GM12864 (cell line): ENCODE measurements around the gene IGLL5.
"Not testable (repeated sequence)": the region's sequence is repeated elsewhere in the genome, so short reads cannot be mapped to it uniquely, and the experiment has no call there.

ENCODE experiments used
- DNase-seq: peaks from one replicate; pipeline ENCODE4 v3.0.0-alpha.2; 2011; ENCODE audit warnings: low read depth
- H3K4me3 ChIP-seq: 2 replicates; pipeline ENCODE4 v1.5.1; 2011; ENCODE audit warnings: mild to moderate bottlenecking, low read depth, low read length, control low read depth
- TF ChIP-seq, protein P1 (sequence below): IDR thresholded peaks from 2 replicates; pipeline ENCODE4 v1.5.1; 2011; ENCODE audit warnings: low read depth, mild to moderate bottlenecking, moderate library complexity, low read length, control low read depth, inconsistent platforms; ENCODE audit errors: missing control alignments

The IGLL5 gene

DNA sequence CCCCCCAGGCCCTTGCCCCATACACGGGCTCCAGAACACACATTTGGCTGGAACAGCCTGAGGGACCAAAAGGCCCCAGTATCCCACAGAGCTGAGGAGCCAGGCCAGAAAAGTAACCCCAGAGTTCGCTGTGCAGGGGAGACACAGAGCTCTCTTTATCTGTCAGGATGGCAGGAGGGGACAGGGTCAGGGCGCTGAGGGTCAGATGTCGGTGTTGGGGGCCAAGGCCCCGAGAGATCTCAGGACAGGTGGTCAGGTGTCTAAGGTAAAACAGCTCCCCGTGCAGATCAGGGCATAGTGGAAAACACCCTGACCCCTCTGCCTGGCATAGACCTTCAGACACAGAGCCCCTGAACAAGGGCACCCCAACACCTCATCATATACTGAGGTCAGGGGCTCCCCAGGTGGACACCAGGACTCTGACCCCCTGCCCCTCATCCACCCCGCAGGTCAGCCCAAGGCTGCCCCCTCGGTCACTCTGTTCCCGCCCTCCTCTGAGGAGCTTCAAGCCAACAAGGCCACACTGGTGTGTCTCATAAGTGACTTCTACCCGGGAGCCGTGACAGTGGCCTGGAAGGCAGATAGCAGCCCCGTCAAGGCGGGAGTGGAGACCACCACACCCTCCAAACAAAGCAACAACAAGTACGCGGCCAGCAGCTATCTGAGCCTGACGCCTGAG, 13.1 kb downstream of the IGLL5 start:
- not testable (repeated sequence) for H3K4me3 ChIP-seq, DNase-seq

DNA sequence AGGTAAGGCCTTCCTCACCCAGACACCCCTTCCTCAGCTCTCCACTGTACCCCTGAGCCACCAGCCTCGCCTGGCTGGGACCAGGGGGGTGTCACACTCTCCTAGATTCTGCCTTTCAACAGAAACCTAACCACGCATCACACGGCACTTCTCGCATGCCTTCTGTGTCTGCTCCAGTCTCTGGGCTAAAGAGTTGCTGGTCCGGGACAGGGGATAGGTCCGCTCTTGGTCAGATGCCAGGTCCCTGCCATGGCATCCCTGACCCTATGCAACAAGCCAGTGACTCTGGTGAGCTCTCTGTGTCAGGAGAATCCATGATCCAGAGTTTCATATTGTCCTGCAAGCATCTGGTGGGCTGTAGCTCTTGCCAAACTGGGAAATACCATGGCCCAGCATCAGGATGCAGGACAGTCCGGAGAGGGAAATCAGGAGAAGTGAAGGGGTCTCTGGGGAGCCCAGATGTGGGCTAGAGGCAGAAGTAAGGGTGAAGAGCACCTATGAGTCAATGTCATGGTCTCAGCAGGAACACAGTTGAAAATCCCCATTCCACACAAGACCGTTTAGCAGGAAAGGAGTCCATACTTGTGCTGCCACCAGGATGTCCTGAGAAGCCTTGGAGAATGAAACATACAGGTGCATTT, 14.1 kb downstream of the IGLL5 start:
- TF ChIP-seq, protein P1, sequence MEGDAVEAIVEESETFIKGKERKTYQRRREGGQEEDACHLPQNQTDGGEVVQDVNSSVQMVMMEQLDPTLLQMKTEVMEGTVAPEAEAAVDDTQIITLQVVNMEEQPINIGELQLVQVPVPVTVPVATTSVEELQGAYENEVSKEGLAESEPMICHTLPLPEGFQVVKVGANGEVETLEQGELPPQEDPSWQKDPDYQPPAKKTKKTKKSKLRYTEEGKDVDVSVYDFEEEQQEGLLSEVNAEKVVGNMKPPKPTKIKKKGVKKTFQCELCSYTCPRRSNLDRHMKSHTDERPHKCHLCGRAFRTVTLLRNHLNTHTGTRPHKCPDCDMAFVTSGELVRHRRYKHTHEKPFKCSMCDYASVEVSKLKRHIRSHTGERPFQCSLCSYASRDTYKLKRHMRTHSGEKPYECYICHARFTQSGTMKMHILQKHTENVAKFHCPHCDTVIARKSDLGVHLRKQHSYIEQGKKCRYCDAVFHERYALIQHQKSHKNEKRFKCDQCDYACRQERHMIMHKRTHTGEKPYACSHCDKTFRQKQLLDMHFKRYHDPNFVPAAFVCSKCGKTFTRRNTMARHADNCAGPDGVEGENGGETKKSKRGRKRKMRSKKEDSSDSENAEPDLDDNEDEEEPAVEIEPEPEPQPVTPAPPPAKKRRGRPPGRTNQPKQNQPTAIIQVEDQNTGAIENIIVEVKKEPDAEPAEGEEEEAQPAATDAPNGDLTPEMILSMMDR: no peak
- H3K4me3 ChIP-seq: no peak overlapping the region
- DNase-seq: no peak

DNA sequence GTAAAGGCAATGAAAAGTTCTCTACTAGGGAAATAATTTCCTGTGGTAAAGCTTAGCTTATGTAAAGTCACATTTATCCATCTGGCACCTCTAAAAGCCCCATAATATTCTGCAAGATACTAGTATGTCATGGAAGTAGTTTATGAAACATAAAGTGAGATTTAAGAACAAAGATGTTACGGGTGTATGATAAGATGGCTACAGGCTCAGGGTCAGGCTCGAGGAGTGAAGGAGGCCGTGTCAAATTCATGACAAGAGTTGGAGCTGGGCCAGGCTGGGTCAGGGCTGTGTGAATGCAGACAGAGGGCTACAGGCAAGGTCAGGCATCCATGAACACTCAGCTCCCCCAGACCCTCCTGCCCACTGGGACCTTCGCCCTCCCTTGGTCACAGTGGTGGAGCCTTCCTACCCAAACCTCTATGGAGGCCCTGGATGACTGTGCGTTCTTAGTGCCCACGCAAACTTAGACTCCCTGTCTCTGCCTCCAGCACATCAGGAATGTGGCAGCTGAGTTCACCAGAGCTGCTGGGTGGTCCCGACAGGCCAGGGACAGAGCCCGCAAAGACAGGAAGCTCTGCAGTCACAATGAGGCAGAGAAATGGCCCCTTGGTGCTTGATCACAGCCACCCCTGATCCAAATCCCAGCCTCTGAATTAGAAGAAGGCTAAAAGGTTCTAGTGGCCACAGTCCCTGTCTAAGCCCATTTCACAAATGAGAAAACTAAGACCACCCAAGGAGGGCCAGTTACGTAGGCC, 14.8 kb downstream of the IGLL5 start:
- H3K4me3 ChIP-seq: no peak overlapping the region
- TF ChIP-seq, protein P1: no peak
- no peak for DNase-seq

DNA sequence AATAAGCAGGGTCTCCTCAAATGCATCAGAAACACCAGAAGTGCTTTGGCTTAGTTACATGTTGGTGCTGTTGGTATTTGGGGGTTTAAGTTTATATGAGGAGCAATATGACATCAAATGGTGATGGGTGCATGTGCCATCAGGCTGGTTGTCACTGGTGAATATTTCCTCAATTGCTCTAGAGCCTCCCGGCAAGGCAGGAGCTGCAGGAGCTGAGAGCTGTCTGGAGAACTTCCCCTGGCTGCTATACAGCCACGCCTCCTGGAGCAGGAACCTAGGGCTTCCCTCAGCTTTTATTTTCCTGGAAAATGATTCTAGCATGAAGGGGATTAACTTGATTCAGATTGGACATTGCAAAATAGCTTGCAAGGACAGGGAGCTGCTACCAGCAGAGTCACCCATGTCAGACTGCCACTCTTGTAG, 15.8 kb downstream of the IGLL5 start:
- TF ChIP-seq, protein P1: no peak
- H3K4me3 ChIP-seq: no peak overlapping the region
- DNase-seq: no peak

DNA sequence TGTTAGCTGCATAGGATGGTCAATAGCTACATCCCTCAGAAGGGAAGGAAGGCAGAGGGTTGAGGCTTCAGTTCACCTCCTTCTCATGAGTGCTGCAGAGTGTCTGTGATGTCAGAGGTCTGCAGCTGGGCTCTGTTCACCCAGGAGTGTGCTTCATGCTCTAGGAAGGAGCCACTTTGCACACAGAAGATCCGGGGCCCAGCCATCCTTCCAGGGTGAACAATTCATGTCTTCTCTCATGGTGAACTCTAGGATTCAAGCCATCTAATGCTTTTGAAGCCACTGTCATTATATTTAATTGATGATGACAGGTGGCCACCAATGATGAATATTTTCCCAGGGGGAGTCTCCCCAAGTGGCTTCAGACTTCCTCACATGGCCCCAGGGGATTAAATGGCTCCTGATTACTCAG, 16.2 kb downstream of the IGLL5 start:
- not testable (repeated sequence) for DNase-seq, H3K4me3 ChIP-seq

DNA sequence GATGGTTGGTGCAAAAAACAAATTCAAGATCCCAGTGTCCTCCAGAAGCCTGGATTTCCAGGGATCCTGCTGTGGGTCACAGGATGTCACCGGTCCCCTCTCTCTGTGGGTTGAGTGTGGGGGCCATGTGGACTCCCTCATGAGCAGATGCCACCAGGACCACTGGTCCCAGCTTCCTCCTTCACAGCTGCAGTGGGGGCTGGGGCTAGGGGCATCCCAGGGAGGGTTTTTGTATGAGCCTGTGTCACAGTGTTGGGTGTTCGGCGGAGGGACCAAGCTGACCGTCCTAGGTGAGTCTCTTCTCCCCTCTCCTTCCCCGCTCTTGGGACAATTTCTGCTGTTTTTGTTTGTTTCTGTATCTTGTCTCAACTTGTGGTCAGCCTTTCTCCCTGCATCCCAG, 17.1 kb downstream of the IGLL5 start:
- not testable (repeated sequence) for H3K4me3 ChIP-seq, DNase-seq

DNA sequence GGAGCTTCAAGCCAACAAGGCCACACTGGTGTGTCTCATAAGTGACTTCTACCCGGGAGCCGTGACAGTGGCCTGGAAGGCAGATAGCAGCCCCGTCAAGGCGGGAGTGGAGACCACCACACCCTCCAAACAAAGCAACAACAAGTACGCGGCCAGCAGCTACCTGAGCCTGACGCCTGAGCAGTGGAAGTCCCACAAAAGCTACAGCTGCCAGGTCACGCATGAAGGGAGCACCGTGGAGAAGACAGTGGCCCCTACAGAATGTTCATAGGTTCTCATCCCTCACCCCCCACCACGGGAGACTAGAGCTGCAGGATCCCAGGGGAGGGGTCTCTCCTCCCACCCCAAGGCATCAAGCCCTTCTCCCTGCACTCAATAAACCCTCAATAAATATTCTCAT, 18.8 kb downstream of the IGLL5 start:
- not testable (repeated sequence) for H3K4me3 ChIP-seq, DNase-seq

DNA sequence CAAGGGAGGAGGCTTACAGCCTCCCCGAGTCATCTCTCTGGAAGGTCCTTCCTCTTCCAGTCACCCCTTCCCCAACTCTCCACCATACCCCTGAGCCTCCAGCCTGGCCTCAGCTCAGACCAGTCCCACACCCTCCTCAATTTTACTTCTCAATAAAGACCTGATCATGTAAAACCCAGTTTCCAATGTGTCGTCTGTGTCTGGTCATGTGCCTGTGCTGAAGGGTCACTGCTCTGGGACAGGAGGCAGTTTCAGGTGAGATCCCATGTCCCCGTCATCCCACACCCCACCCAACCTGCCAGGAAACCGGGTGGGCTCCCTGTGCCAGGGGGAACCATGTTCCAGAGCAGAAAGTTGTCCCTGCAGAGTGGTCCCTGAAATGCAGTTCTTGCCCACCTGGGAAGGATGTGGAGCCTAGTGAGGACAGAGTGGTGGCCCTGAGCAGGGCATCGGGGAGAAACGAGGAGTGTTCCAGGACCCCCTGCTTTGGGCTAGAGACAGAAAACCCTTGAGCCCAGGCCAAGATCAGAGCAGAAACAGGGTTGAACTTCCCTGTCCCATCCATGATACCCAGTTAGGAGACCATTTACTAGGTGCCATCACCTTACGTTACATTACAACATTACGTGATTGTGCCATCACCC, 19.4 kb downstream of the IGLL5 start:
- no peak overlapping the region for H3K4me3 ChIP-seq
- TF ChIP-seq, protein P1: no peak
- DNase-seq: no peak
